Testis (tissue), 3 donors: Measurements from ENCODE around the gene RIPPLY3. TPM values are rescaled to one million over a fixed set of nuclear protein-coding genes. Genes with fewer than 3 reads are reported as not detected.

ENCODE experiments used
- DNase-seq: peaks from one replicate; pipeline ENCODE4 v3.0.0-alpha.2; 2019
- H3K27ac ChIP-seq, 2 donors: fragments of 200-600 bp; sonication (generic); one replicate each; pipeline ENCODE4 v1.5.1; 2019
- H3K27me3 ChIP-seq: fragments of 200-600 bp; sonication (generic); one replicate; pipeline ENCODE4 v1.5.1; 2019
- H3K36me3 ChIP-seq: fragments of 200-600 bp; sonication (generic); one replicate; pipeline ENCODE4 v1.5.1; 2017; ENCODE audit warnings: low read depth; ENCODE audit errors: missing control alignments
- H3K4me1 ChIP-seq: fragments of 200-600 bp; sonication (generic); one replicate; pipeline ENCODE4 v1.5.1; 2019
- H3K4me3 ChIP-seq, 2 donors: fragments of 200-600 bp; sonication (generic); one replicate each; pipeline ENCODE4 v1.5.1; 2017 to 2019
- H3K9me3 ChIP-seq: fragments of 200-600 bp; sonication (generic); one replicate; pipeline ENCODE4 v1.5.1; 2017
- POLR2A ChIP-seq: fragments of 450-650 bp; IDR thresholded peaks from one replicate; pipeline ENCODE4 v1.6.1; 2017; ENCODE audit warnings: antibody characterized with exemption, mild to moderate bottlenecking, moderate library complexity
- WGBS, 2 donors: methylation state at CpG; one replicate each; pipeline ENCODE4 v1.1.5; 2018; 5-methylcytosine and 5-hydroxymethylcytosine counted together
- intact Hi-C: fragments of 100-400 bp; cut with DNase I; formaldehyde crosslinking; loops from one replicate; pipeline ENCODE4 v1.15.1; 2023; ENCODE audit warnings: low total_unique reads
- polyA plus RNA-seq: library from polyadenylated mRNA; stranded (reverse); fragments of 350-450 nt; fragmentation: Illumina TruSeq; extraction: RNeasy Lipid Tissue Mini Kit (QIAGEN cat#74804); gene quantifications from one replicate; pipeline ENCODE4 v1.2.3, GENCODE V29; 2014; ENCODE audit warnings: low read depth, low replicate concordance; ENCODE audit not compliant: insufficient read depth
- total RNA-seq, 2 donors: library from RNA; depleted of rRNA; stranded (reverse); fragments of >200 nt; gene quantifications; one replicate each; pipeline ENCODE4 v1.2.3, GENCODE V29; 2016
- TF ChIP-seq, protein P1 (sequence below), 3 experiments: fragments of 450-650 bp in 2 of 3; fragments of 200-600 bp in 1 of 3; sonication (generic) in 1 of 3; IDR thresholded peaks; one replicate each; pipeline ENCODE4 v1.5.1; 2016 to 2019; ENCODE audit warnings: antibody characterized with exemption in 3 of 3, mild to moderate bottlenecking in 2 of 3, moderate library complexity in 1 of 3

Gene RIPPLY3
- total and polyA plus RNA-seq, 3 donors from 2014 or later, result 0.25 to 0.47 (median 0.31) TPM

- Histone ChIP-seq H3K36me3 (no peaks in the 10 kb centered on the region), H3K27me3 (no peaks in the 10 kb centered on the region), H3K27ac (no peak overlapping the region), H3K4me3 (no peak overlapping the region), H3K9me3 (no peaks in the 10 kb centered on the region), H3K4me1 (no peaks in the 10 kb centered on the region)
- intact Hi-C loops, result no loop called here
- 71 to 76% methylated on average over 6 of the region's 6 CpGs for WGBS, 2 donors
- TF ChIP-seq, protein P1, sequence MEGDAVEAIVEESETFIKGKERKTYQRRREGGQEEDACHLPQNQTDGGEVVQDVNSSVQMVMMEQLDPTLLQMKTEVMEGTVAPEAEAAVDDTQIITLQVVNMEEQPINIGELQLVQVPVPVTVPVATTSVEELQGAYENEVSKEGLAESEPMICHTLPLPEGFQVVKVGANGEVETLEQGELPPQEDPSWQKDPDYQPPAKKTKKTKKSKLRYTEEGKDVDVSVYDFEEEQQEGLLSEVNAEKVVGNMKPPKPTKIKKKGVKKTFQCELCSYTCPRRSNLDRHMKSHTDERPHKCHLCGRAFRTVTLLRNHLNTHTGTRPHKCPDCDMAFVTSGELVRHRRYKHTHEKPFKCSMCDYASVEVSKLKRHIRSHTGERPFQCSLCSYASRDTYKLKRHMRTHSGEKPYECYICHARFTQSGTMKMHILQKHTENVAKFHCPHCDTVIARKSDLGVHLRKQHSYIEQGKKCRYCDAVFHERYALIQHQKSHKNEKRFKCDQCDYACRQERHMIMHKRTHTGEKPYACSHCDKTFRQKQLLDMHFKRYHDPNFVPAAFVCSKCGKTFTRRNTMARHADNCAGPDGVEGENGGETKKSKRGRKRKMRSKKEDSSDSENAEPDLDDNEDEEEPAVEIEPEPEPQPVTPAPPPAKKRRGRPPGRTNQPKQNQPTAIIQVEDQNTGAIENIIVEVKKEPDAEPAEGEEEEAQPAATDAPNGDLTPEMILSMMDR (IDR thresholded peaks at IDR 0.05), result no peak
- no peak for TF ChIP-seq POLR2A
- no peak for DNase-seq
These were observed 31.7 kb upstream of the RIPPLY3 start for GRCh38 chr21:36974851-36975192.

DNA sequence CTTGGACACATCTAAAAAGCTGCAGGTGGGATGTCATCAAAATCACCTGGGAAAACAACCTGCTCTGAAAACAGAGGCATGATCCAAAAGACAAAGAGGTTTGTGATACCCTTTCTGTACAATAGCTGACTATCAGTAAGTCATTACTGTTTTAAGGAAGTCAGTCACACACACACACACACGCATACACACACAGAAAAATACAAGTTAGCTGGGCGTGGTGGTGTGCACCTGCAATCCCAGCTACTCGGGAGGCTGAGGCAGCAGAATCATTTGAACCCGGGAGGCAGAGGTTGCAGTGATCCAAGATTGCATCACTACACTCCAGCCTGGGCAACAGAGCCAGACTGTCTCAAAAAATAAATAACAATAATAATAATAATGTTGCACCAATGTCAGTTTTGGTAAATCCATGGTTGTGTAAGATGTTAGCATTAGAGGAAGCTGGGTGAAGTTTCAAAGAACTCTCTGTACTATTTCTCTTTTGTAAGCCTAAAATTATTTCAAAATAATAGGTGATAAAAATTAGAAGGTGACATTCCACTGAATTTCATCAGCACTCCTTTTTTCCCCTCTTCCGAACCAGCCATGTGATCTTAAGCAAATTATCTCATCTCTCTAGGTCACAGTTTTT is 30.2 kb upstream of the RIPPLY3 start:
- H3K9me3 ChIP-seq, result no peaks in the 10 kb centered on the region
- H3K4me1 ChIP-seq, result peaks cover 6% of the 10 kb centered on the region
- intact Hi-C loops, result no loop called here
- H3K4me3 ChIP-seq, result no peak overlapping the region
- WGBS, 2 donors, result 80 to 81% methylated on average over 5 of the region's 5 CpGs
- no peaks in the 10 kb centered on the region for H3K36me3 ChIP-seq
- TF ChIP-seq POLR2A, result no peak
- TF ChIP-seq, protein P1 (IDR thresholded peaks at IDR 0.05), result no peak
- H3K27ac ChIP-seq, result no peak overlapping the region
- no peak for DNase-seq
- no peaks in the 10 kb centered on the region for H3K27me3 ChIP-seq

DNA sequence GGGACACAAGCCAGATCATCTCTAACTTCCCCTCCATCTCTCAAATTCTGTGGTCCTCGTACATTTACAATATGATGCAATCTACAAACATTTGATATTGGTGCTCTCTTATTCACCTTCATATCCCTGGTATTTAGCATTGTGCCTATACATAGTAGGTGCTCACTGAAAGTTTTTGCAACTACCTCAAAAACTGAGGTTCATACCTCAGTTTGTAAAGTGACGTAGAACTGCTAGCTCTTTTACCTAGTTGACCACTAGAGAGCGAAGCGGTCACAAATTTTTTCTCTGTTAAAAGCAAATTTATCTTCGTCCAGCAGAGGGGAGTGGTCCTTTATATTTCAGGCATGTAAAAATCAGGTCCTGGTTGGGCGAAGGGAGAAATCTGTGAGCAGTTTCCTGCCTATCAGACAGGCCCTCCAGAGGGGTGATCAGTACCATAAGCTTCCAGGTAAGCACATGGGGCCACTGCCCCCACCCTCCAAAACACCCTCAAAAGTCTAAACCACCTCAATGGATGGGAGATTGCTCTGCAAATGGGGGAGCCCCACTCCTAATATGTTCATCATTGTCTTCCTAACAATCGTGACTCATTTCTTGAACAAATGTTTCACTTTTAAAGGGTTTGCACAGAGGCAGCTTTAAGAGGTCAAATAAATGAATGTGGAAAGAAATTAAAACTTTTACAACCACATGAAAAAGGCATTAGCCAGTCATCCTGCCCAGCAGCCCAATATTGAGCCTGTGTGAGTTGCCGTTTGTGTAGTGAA is 29.4 kb upstream of the RIPPLY3 start:
- Histone ChIP-seq H3K4me3 (no peak overlapping the region), H3K36me3 (no peaks in the 10 kb centered on the region), H3K9me3 (no peaks in the 10 kb centered on the region), H3K27ac (no peak overlapping the region), H3K27me3 (no peaks in the 10 kb centered on the region), H3K4me1 (peaks cover 6% of the 10 kb centered on the region)
- peak; percentile 36 for DNase-seq
- TF ChIP-seq, protein P1 (IDR thresholded peaks at IDR 0.05), result peak; percentile 60 to 80 (median 79)
- TF ChIP-seq POLR2A, result no peak
- intact Hi-C loops, result no loop called here
- 29 to 33% methylated on average over 8 of the region's 8 CpGs for WGBS, 2 donors

GRCh38 chr21:36980280-36981048 is 26.0 kb upstream of the RIPPLY3 start:
- peak overlapping the region; percentile 47 to 65 for H3K4me3 ChIP-seq
- intact Hi-C loops, result no loop called here
- peak overlapping the region; percentile 15 to 19 for H3K27ac ChIP-seq
- peak; percentile 39 for DNase-seq
- no peaks in the 10 kb centered on the region for H3K36me3 ChIP-seq
- H3K9me3 ChIP-seq, result no peaks in the 10 kb centered on the region
- H3K27me3 ChIP-seq, result no peaks in the 10 kb centered on the region
- 1% methylated on average over 10 to 50 of the region's 53 CpGs for WGBS, 2 donors
- peaks cover 6% of the 10 kb centered on the region for H3K4me1 ChIP-seq
- no peak for TF ChIP-seq POLR2A
- TF ChIP-seq, protein P1 (IDR thresholded peaks at IDR 0.05), result no peak
